RWPE1 (cell line): Measurements from ENCODE around the gene STPG1.

ENCODE experiments used
- CTCF ChIA-PET: fragments of 350-600 bp; sonication (Branson Sonifier 250); formaldehyde crosslinking; extraction: SDS; loops from one replicate; lab custom pipeline; 2021; lab: Yijun Ruan, JAX
- POLR2A ChIA-PET: fragments of 400-600 bp; formaldehyde crosslinking; extraction: SDS; loops from one replicate; lab custom pipeline; 2020; ENCODE audit warnings: antibody characterized with exemption; ENCODE audit not compliant: low non-redundant PET; lab: Yijun Ruan, JAX
- DNase-seq: peaks from one replicate; pipeline ENCODE4 v3.0.0; 2012; ENCODE audit warnings: low spot score
- H3K27ac ChIP-seq: fragments of 450-650 bp; 2 replicates; pipeline ENCODE4 v1.5.1; 2017
- TF ChIP-seq, protein P1 (sequence below): fragments of 450-650 bp; conservative IDR thresholded peaks from 2 replicates; pipeline ENCODE4 v1.5.1; 2017; ENCODE audit warnings: low read depth, mild to moderate bottlenecking

The STPG1 gene

DNA sequence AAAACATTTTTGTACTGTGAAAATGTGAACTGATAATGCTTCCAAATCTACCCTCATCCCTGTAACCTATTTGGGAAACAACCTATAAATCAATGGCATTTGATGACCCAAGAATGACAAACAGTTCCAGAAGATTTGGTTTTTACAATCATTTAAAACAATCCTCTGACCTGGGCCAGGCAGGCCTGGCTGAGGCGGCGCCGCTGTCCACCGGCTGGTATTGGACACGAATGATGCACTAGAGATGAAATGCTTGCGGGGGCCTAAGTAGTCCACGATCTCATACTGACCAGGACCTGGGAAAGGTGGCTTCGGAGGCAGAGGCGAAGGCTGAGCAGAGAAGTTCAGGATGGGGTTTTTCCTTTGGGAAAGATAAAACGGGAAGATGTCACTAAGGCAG lies 52.9 kb downstream of the STPG1 start:
- H3K27ac ChIP-seq = no peak overlapping the region
- ChIA-PET CTCF (interaction anchor here (1.0 to 1.6 kb wide), 2 partner anchors 25 to 31 kb away, joined by 4 to 5 read pairs; no protein-coding TSS in a partner anchor), POLR2A (no interaction called here)
- TF ChIP-seq, protein P1, sequence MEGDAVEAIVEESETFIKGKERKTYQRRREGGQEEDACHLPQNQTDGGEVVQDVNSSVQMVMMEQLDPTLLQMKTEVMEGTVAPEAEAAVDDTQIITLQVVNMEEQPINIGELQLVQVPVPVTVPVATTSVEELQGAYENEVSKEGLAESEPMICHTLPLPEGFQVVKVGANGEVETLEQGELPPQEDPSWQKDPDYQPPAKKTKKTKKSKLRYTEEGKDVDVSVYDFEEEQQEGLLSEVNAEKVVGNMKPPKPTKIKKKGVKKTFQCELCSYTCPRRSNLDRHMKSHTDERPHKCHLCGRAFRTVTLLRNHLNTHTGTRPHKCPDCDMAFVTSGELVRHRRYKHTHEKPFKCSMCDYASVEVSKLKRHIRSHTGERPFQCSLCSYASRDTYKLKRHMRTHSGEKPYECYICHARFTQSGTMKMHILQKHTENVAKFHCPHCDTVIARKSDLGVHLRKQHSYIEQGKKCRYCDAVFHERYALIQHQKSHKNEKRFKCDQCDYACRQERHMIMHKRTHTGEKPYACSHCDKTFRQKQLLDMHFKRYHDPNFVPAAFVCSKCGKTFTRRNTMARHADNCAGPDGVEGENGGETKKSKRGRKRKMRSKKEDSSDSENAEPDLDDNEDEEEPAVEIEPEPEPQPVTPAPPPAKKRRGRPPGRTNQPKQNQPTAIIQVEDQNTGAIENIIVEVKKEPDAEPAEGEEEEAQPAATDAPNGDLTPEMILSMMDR = no peak
- DNase-seq = no peak

DNA sequence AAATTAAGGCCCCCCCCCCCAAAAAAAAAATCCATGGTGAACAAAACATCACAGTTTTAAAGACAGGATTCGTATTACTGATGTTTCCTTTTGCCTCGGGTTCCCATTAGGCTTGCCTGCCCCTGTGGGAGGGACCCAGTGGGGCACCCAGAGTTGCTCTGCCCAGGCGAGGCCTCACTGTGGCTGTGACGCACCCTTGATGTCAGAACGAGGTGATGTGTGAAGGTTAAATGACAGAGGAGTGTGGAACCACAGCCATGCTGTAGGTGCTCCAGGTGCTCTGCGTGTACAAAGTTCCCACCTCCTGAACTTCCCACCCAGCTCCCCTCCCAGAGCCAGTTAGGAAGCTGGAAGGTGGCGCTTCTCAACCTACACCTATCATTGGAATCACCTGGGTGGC lies 56.5 kb downstream of the STPG1 start:
- TF ChIP-seq, protein P1 = no peak
- H3K27ac ChIP-seq = peak overlapping the region; percentile 19
- CTCF ChIA-PET = no interaction called here
- POLR2A ChIA-PET = no interaction called here
- no peak for DNase-seq

DNA sequence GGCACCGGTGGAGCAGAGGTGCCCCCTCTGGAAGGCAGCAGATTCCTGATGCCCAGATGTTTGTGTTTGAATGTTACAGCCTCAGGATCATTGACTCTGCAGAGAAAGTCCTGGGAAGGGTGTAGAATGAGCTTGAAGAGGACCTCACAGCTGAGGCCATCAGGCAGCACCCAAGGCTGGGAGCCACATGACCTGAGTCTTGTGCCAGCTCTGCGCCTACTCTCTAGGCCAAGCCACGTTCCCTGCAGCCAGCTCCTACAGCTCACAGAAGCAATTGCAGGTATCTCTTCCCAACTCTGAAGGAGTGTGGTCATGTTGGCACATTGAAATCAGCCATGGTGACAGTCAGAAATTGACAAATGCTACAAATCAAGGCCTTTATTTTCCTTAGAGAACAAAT lies 58.1 kb downstream of the STPG1 start:
- TF ChIP-seq, protein P1 = no peak
- CTCF ChIA-PET = interaction anchor here (0.6 kb wide), 1 partner anchor 11 kb away, joined by 3 read pairs; no protein-coding TSS in a partner anchor
- POLR2A ChIA-PET = no interaction called here

DNA sequence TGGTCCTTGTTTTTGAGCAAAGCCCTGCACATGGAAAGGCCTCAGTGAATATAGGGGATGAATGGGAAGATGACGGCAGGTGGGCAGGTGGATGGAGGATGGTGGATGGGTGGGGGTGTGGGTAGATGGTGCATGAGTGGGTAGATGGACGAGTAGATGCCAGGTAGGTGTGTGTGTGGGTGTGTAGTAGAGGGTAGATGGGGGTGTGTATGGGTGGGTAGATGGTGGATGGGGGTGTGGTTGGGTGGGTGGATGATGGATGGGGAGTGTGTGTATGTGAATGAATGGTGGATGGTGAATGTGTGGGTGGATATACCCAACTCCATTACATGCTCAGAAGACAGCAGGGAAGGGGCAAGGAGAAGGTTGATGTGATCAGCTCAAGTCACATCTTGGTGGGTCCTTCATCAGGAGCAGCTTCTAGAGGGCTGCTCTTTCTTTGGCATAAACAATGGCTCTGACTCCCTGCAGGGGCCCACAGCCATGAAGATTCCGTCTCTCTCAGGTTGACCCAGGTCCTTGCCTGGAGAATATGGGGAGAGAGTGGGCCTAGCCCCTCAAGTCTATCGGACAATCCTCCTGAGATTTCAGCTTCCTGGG lies 60.2 kb downstream of the STPG1 start:
- no peak overlapping the region for H3K27ac ChIP-seq
- ChIA-PET POLR2A (no interaction called here), CTCF (no interaction called here)
- no peak for DNase-seq
- TF ChIP-seq, protein P1 = no peak

More for the DNA sequence above, 58.1 kb downstream of the STPG1 start:
- no peak for DNase-seq
- H3K27ac ChIP-seq = peak overlapping the region; percentile 36

DNA sequence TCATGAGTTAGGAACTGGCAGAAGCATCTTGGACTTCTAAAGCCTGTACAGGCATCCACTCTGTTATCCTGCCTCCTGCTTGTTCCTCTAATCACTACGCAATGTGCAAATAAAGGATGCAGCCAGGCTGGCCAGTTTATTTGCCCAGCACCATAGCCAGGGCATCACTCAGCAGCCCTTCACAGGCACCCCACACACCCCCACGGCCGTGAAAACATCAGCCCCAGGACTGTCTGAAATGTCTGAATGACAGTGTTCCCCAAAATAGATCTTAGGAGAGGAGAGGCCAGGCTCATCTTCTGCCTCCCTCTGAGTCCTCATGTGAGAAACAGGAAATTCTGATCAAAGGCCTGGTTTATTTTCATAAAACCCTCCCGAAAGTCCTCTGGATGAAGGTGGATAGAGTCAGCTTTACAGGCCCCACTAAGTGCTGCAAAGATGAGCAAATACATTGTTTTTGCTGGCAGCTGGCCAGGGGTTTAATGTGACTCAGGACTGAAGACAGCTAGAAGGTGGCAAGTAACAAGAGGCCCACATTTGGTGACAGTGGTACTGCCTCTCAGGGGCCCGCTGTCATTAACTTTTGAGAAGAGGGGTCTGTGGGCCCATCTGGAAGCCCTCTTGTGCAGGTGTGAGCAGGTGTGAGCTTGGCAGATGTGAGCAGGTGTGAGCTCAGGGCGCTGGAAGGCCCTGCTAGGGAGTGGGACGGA lies 61.5 kb downstream of the STPG1 start:
- H3K27ac ChIP-seq = peak overlapping the region; percentile 35
- DNase-seq = no peak
- CTCF ChIA-PET = no interaction called here
- POLR2A ChIA-PET = interaction anchor here (0.7 kb wide), 1 partner anchor 8 kb away, joined by 3 read pairs; no protein-coding TSS in a partner anchor
- TF ChIP-seq, protein P1 = no peak

DNA sequence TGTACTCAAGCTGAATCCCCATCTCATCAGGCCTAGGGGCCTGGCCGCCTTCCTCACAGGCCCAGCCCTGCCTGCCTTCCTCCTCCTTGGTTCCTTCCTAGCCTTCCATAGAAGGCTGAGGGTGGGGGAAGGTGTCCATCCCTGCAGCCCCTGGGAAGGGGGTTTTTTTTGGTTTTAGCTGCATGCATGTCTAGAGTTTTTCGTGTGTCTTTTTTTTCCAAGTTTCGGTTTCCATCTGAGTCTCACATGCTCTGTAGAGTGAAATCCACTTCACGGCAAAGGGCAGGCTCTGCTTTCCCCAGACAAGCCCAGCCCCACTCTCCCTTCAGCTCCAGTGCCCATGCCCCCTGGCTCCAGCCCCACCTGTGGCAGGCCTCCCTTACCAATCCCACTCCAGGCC lies 62.3 kb downstream of the STPG1 start:
- ChIA-PET POLR2A (no interaction called here), CTCF (no interaction called here)
- TF ChIP-seq, protein P1 = no peak
- H3K27ac ChIP-seq = peak overlapping the region; percentile 35; the same call in 1 of the 2 replicates
- no peak for DNase-seq
